NCI-H2196 (cell line): Measurements from ENCODE around the gene YLPM1.

Experiments used
- DNase-seq: peaks from one replicate; lab custom pipeline; 2025; ENCODE audit not compliant: unreplicated experiment; lab: John Stamatoyannopoulos, UW

Gene YLPM1

GRCh38 chr14:74868739-74869138, 105.6 kb downstream of the YLPM1 start:
- DNase-seq = no peak

- DNase-seq = no peak
Observed at GRCh38 chr14:74871819-74872218, 108.7 kb downstream of the YLPM1 start.

GRCh38 chr14:74875204-74875603, 112.1 kb downstream of the YLPM1 start:
- no peak for DNase-seq

- DNase-seq = no peak
Observed at GRCh38 chr14:74875941-74876913, 113.1 kb downstream of the YLPM1 start, which contains the start of gene PROX2. Gene PROX2, minus strand, starts transcription at chr14:74876145. Its CDS starts 12,311 bp downstream, at chr14:74863834.

- DNase-seq = no peak
Observed at GRCh38 chr14:74879427-74880182, 116.5 kb downstream of the YLPM1 start.

- peak; percentile 85 for DNase-seq
Observed at GRCh38 chr14:74881431-74882102, 118.5 kb downstream of the YLPM1 start, which contains the start of gene DLST. Gene DLST, plus strand, starts transcription at chr14:74881916. Its CDS starts 38 bp downstream, at chr14:74881954.

- no peak for DNase-seq
Observed at GRCh38 chr14:74882103-74882920, 119.2 kb downstream of the YLPM1 start.
